HEK293T (cell line): ENCODE measurements around the gene LTB4R2.

Source experiments
- CTCF ChIA-PET: fragments of 350-600 bp; formaldehyde crosslinking; extraction: SDS; loops from one replicate; lab custom pipeline; 2021; ENCODE audit warnings: antibody characterized with exemption, inconsistent platforms; lab: Yijun Ruan, JAX
- POLR2A ChIA-PET: fragments of 350-600 bp; formaldehyde crosslinking; extraction: SDS; loops from one replicate; lab custom pipeline; 2020; ENCODE audit warnings: antibody characterized with exemption, inconsistent platforms; lab: Yijun Ruan, JAX
- DNase-seq: peaks from one replicate; pipeline ENCODE4 v3.0.0; 2012; ENCODE audit warnings: mixed read lengths; ENCODE audit errors: extremely low spot score
- ARNT ChIP-seq: fragments of 450-650 bp; IDR thresholded peaks from 2 replicates; pipeline ENCODE4 v1.6.1; 2017; ENCODE audit warnings: mild to moderate bottlenecking
- BHLHE40 ChIP-seq: fragments of 450-650 bp; IDR thresholded peaks from 2 replicates; pipeline ENCODE4 v1.6.1; 2016; ENCODE audit warnings: mild to moderate bottlenecking, moderate library complexity, borderline replicate concordance
- CTBP1 ChIP-seq: fragments of 450-650 bp; IDR thresholded peaks from 2 replicates; pipeline ENCODE4 v1.6.1; 2016; ENCODE audit warnings: borderline replicate concordance
- ELF4 ChIP-seq: fragments of 450-650 bp; IDR thresholded peaks from 2 replicates; pipeline ENCODE4 v1.6.1; 2017; ENCODE audit warnings: antibody characterized with exemption
- FOXA1 ChIP-seq: fragments of 450-650 bp; IDR thresholded peaks from 2 replicates; pipeline ENCODE4 v1.6.1; 2016; ENCODE audit warnings: mild to moderate bottlenecking
- FOXK2 ChIP-seq: fragments of 450-650 bp; IDR thresholded peaks from 2 replicates; pipeline ENCODE4 v1.6.1; 2016; ENCODE audit warnings: mild to moderate bottlenecking
- FOXM1 ChIP-seq: fragments of 450-650 bp; IDR thresholded peaks from 2 replicates; pipeline ENCODE4 v1.6.1; 2017; ENCODE audit warnings: mild to moderate bottlenecking, borderline replicate concordance
- HDGF ChIP-seq: fragments of 450-650 bp; IDR thresholded peaks from 2 replicates; pipeline ENCODE4 v1.6.1; 2017; ENCODE audit warnings: antibody characterized with exemption, borderline replicate concordance
- L3MBTL2 ChIP-seq: fragments of 450-650 bp; conservative IDR thresholded peaks from 2 replicates; pipeline ENCODE4 v1.6.1; 2016; ENCODE audit warnings: mild to moderate bottlenecking
- LEF1 ChIP-seq: fragments of 450-650 bp; IDR thresholded peaks from 2 replicates; pipeline ENCODE4 v1.6.1; 2017; ENCODE audit warnings: mild to moderate bottlenecking, borderline replicate concordance
- NFRKB ChIP-seq: fragments of 450-650 bp; IDR thresholded peaks from 2 replicates; pipeline ENCODE4 v1.6.1; 2016; ENCODE audit warnings: mild to moderate bottlenecking, moderate library complexity
- PKNOX1 ChIP-seq: fragments of 450-650 bp; IDR thresholded peaks from 2 replicates; pipeline ENCODE4 v1.6.1; 2016
- SP1 ChIP-seq: fragments of 450-650 bp; IDR thresholded peaks from 2 replicates; pipeline ENCODE4 v1.6.1; 2017
- SUZ12 ChIP-seq: fragments of 450-650 bp; IDR thresholded peaks from 2 replicates; pipeline ENCODE4 v1.6.1; 2016; ENCODE audit warnings: mild to moderate bottlenecking
- TARDBP ChIP-seq: fragments of 450-650 bp; IDR thresholded peaks from 2 replicates; pipeline ENCODE4 v1.6.1; 2016
- ZNF384 ChIP-seq: fragments of 450-650 bp; IDR thresholded peaks from 2 replicates; pipeline ENCODE4 v1.6.1; 2016

Gene LTB4R2, protein sequence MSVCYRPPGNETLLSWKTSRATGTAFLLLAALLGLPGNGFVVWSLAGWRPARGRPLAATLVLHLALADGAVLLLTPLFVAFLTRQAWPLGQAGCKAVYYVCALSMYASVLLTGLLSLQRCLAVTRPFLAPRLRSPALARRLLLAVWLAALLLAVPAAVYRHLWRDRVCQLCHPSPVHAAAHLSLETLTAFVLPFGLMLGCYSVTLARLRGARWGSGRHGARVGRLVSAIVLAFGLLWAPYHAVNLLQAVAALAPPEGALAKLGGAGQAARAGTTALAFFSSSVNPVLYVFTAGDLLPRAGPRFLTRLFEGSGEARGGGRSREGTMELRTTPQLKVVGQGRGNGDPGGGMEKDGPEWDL

DNA sequence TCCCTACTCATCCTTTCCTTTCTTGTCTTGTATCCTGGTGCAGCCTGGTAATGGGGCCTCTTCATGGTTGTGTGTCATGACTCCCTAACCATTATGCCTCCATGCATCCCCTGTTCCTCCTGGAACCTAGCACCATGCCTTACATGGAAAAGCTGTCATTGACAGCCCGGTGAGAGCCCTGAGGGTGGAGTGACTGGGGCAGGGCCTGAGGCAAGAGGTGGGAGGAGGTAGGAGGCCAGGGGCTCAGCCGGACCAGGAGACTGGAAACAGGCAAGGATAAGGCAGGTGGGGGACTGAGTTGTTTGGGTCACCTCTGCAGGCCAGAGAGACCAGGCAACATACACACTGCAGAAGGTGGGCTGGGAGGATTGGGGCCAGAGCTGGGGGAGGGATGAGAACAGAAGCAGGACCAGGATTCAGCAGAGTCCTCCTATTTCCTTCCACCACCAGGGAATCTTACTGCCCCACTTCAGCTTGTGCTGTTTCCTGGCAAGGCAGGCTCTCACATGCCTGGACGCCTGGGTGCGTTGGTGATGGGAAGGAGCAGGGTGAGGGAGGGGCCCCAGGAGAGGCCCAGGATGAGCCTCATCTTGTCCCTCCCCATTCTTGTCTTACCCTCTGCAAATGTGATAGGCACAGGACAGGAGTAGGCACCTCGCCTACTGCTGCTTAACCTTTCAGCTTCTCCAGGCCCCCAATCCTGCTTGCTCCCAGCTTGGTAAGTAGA is at the start of gene LTB4R2:
Gene LTB4R2 (plus strand): TSS at position 603 of the 727 bp plus-strand sequence. CDS start 525 bp downstream, outside the sequence.
- POLR2A ChIA-PET, result interaction anchor here (0.6 to 2.8 kb wide), 2 partner anchors 9 to 10 kb away, joined by 3 to 15 read pairs; partner anchors contain the start of genes DHRS1 and NOP9
- DNase-seq, result no peak

DNA sequence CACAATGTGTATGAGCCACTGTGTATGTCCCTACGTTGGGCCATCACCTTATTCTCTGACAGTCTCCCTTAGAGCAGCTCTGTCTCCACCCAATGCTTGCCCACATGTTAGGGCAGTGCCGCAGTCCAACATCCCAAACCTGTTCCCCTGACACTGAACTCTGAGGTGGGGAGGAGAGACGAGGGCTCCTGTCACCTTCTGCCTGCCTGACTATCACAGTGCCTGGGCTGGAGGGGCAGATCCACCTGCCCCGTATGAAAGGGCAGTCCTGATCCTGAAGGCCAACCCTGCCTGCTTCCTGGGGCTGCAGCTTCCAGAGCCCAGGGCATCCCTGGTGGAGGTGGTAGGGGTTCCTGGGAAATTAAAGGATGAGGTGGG is 49.2 kb upstream of the LTB4R2 start:
- TF ChIP-seq ARNT (no peak), BHLHE40 (no peak), SUZ12 (no peak), TARDBP (no peak), L3MBTL2 (no peak), PKNOX1 (no peak), ZNF384 (no peak), NFRKB (no peak), LEF1 (no peak), SP1 (no peak), CTBP1 (no peak)
- CTCF ChIA-PET, result interaction anchor here (1.2 to 1.7 kb wide), 2 partner anchors 9 to 18 kb away, joined by 3 to 6 read pairs; partner anchors contain the start of gene TINF2
- no peak for DNase-seq
- POLR2A ChIA-PET, result interaction anchor here (1.1 to 4.2 kb wide), 2 partner anchors 9 to 10 kb away, joined by 3 to 30 read pairs; partner anchors contain the start of gene RABGGTA

More for the DNA sequence above, at the start of gene LTB4R2:
- no peak for TF ChIP-seq PKNOX1
- TF ChIP-seq TARDBP, result no peak
- TF ChIP-seq FOXK2, result no peak
- TF ChIP-seq CTBP1, result no peak
- no peak for TF ChIP-seq L3MBTL2
- no peak for TF ChIP-seq LEF1
- CTCF ChIA-PET, result interaction anchor here (4.0 to 4.2 kb wide), 2 partner anchors 67 to 121 kb away, joined by 29 to 51 read pairs; partner anchors contain the start of genes KHNYN and TINF2

DNA sequence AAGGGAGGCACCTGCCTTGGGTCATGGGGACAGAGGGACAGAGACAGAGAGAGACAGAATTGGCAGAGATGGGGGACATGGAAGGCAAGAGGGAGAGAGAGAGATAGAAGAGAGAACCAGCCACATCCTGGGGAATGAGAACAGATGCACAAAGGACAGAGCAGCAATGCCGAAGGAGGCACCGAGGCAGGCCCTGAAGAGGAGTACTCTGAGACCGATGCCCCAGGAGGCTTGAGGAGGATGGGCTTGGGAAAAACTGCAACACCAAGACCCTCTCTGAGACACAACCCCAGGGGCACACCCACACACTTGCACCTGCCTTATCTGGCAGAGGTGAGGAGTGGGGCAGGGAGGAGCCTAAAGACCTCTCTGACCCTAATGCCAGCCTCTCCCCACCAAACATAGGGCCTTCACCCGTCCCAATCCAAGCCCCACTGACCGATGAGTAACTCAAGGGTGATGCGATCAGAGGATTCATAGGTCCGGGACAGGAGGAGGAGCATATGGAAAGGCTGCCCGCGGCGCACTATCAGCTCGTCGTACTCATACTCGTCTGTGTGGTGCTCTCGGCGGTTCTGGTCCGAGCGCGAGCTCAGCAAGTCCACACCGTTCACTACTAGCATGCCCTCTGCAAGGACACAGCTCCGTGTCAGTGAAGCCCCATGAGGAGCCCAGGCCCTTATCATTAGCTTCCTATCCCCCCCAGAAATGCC is 48.5 kb upstream of the LTB4R2 start:
- CTCF ChIA-PET, result interaction anchor here (1.2 to 1.7 kb wide), 3 partner anchors 9 to 19 kb away, joined by 3 to 6 read pairs (median 6); partner anchors contain the start of gene TINF2
- TF ChIP-seq FOXA1 (no peak), LEF1 (no peak), PKNOX1 (no peak), ARNT (no peak), HDGF (no peak), SP1 (no peak), FOXK2 (no peak), FOXM1 (no peak), CTBP1 (no peak), NFRKB (no peak), BHLHE40 (no peak), TARDBP (no peak), ELF4 (no peak)
- DNase-seq, result no peak
- POLR2A ChIA-PET, result interaction anchor here (1.1 to 4.2 kb wide), 2 partner anchors 9 to 10 kb away, joined by 3 to 30 read pairs; partner anchors contain the start of gene RABGGTA

- ChIA-PET CTCF (interaction anchor here (1.2 to 1.7 kb wide), 3 partner anchors 9 to 20 kb away, joined by 3 to 6 read pairs (median 6); partner anchors contain the start of gene TINF2), POLR2A (interaction anchor here (1.8 to 4.2 kb wide), 2 partner anchors 9 to 20 kb away, joined by 6 to 30 read pairs; partner anchors contain the start of genes RABGGTA and TINF2)
- TF ChIP-seq ELF4, result no peak
- no peak for TF ChIP-seq SP1
- no peak for TF ChIP-seq BHLHE40
- no peak for TF ChIP-seq SUZ12
- TF ChIP-seq HDGF, result no peak
- TF ChIP-seq FOXK2, result no peak
- no peak for TF ChIP-seq ARNT
- no peak for TF ChIP-seq ZNF384
- TF ChIP-seq PKNOX1, result no peak
- no peak for TF ChIP-seq NFRKB
- no peak for TF ChIP-seq CTBP1
- no peak for TF ChIP-seq FOXM1
- no peak for TF ChIP-seq FOXA1
- no peak for TF ChIP-seq TARDBP
- TF ChIP-seq L3MBTL2, result no peak
- no peak for TF ChIP-seq LEF1
- DNase-seq, result no peak
Observed at GRCh38 chr14:24261969-24262327, 48.0 kb upstream of the LTB4R2 start.
